Stimulated activated naive CD8-positive, alpha-beta T cell treated with anti-CD3 and anti-CD28 coated beads, Interleukin-15, Interleukin-2, amounts not matched to agents 100 ng/mL and 50 ng/mL, for 24 hours (primary cell): ENCODE data around the gene GAB2.
A peak's percentile ranks its signal among the peaks of the same experiment; 100 is the strongest.
"Not testable (repeated sequence)": the region's sequence is repeated elsewhere in the genome, so short reads cannot be mapped to it uniquely, and the experiment has no call there.

Experiments
- H3K27ac Mint-ChIP-seq: one replicate; pipeline ENCODE4 v1.8.0; 2021; ENCODE audit warnings: mild to moderate bottlenecking, mixed read lengths
- H3K27me3 Mint-ChIP-seq: one replicate; pipeline ENCODE4 v1.8.0; 2021; ENCODE audit warnings: mixed read lengths
- H3K36me3 Mint-ChIP-seq: one replicate; pipeline ENCODE4 v1.8.0; 2021; ENCODE audit warnings: low read depth, mixed read lengths
- H3K4me1 Mint-ChIP-seq: one replicate; pipeline ENCODE4 v1.8.0; 2021; ENCODE audit warnings: low read depth, mixed read lengths
- H3K4me3 Mint-ChIP-seq: one replicate; pipeline ENCODE4 v1.8.0; 2021; ENCODE audit warnings: mild to moderate bottlenecking, mixed read lengths
- H3K9me3 Mint-ChIP-seq: one replicate; pipeline ENCODE4 v1.8.0; 2021; ENCODE audit warnings: mixed read lengths

GAB2 gene

DNA sequence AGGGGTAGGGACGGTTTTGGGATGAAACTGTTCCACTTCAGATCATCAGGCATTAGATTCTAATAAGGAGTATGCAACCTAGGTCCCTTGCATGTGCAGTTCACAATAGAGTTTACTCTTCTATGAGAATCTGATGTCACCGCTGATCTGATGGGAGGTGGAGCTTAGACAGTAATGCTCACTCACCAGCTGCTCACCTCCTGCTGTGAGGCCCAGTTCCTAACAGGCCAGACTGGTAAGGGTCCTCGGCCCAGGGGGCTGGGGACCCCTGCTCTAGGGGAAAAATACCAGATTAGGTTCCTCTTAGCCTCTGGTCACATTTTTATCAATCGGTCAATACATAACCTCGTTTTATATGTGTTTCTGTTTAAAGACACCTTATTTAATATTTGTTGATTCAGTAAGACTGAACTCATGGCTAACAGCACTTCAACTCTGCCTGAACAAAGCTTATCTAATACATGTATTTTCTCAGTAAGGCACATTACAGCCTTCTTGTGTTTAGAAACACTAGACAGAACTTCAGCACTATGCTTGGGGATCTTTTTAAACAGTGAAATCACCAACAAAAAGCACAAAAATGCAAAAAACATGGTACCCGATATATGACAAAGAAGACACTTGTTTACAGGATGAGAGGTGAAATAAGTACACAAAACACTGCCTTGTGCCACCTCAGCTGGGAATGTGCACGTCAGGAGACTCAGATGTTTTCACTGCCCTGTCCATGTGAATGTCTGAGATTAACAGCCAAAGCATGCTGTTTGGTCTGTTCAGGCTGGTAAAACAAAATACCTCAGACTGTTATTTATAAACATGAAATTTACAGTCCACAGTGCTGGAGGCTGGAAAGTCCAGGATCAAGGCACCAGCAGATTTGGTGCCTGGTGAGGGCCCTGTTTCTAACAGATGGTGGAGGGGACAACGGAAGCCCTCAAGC lies 121.4 kb downstream of the GAB2 start:
- Mint-ChIP-seq H3K36me3 (no peaks in the 10 kb centered on the region), H3K4me1 (peaks cover 22% of the 10 kb centered on the region)

DNA sequence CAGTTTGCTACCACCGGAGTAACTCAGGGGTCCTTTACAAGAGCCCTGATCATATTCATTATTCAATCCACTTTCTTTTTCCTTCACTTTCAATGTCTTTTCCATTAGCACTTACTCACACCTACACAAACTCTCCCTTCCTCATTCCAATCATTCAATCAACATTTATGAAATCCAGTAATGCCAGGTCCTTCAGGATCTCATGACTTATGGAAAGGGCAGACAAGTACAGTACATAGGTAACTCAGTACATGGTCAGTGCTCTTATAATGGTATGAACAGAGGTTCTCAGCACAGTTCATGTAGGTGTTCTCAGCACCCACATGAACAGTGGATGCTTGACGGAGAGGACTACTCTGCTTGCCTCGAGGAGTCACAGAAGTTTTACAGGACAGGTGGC lies 122.3 kb downstream of the GAB2 start:
- Mint-ChIP-seq H3K4me3 (no peak overlapping the region), H3K36me3 (no peaks in the 10 kb centered on the region), H3K4me1 (peaks cover 29% of the 10 kb centered on the region), H3K27ac (no peak overlapping the region), H3K9me3 (peaks cover 5% of the 10 kb centered on the region), H3K27me3 (peaks cover 4% of the 10 kb centered on the region)

More for the DNA sequence above, 121.4 kb downstream of the GAB2 start:
- H3K27ac Mint-ChIP-seq: no peak overlapping the region
- H3K4me3 Mint-ChIP-seq: no peak overlapping the region
- H3K9me3 Mint-ChIP-seq: peaks cover 3% of the 10 kb centered on the region
- peaks cover 4% of the 10 kb centered on the region for H3K27me3 Mint-ChIP-seq

DNA sequence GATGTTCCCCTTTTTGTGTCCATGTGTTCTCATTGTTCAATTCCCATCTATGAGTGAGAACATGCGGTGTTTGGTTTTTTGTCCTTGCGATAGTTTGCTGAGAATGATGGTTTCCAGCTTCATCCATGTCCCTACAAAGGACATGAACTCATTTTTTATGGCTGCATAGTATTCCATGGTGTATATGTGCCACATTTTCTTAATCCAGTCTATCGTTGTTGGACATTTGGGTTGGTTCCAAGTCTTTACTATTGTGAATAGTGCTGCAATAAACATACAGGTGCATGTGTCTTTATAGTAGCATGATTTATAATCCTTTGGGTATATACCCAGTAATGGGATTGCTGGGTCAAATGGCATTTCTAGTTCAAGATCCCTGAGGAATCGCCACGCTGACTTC lies 123.5 kb downstream of the GAB2 start:
- H3K36me3 Mint-ChIP-seq, H3K4me3 Mint-ChIP-seq, H3K27ac Mint-ChIP-seq, H3K27me3 Mint-ChIP-seq: not testable (repeated sequence)
- Mint-ChIP-seq H3K9me3 (peaks cover 13% of the 10 kb centered on the region), H3K4me1 (peaks cover 37% of the 10 kb centered on the region)

DNA sequence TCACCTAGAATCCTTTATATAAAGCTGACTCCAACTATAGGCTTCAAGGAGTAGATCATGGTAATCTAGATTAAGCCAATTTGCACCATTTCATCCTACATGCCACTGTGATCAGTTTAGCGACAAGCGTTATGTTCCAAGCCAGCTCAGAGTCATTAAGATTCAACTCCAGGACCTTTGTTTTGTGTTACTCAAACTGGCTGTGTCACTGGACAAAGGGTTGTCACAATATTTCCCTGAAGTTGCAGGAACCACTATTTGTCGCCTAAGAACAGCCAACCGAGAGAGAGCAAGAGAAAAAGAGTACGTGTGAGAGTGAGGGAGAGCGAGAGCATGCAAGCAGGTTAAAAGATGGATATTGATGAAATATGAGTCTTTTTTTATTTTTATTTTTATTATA lies 124.1 kb downstream of the GAB2 start:
- Mint-ChIP-seq H3K4me1 (peaks cover 35% of the 10 kb centered on the region), H3K27ac (no peak overlapping the region), H3K36me3 (no peaks in the 10 kb centered on the region), H3K9me3 (peaks cover 16% of the 10 kb centered on the region), H3K4me3 (no peak overlapping the region), H3K27me3 (no peaks in the 10 kb centered on the region)

DNA sequence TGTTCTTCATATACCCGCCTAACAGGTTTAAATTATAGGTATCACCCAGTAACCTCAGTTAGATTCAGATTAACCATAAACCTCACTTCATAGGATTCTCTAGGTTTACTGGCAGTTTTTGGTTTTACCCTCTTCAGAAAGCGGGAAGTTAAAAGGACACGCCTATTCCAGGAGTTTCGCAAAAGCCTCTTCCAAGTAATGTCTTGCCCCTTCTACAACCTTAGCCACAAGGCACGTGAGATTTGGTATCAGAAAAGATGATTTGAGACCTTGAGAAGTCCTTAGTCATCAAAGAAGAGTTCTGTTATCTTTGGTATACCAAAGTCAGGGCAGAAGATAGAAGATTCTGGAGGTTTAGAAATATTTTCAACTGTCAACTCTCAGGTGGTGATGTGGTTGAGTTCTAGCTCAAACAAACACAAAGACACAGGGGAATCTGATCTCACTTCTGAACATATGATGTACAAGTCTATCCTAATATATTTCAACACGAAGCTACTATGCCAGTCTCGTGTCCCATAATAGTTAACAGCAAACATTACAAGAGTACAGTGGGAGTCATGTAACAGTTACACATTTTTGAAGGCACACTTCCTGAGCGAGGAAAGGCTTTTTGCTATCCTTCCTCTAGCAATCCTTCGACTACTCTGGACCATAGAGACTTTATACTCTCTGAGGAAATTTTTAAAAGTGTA lies 125.4 kb downstream of the GAB2 start:
- H3K4me3 Mint-ChIP-seq: no peak overlapping the region
- no peaks in the 10 kb centered on the region for H3K36me3 Mint-ChIP-seq
- H3K4me1 Mint-ChIP-seq: peaks cover 29% of the 10 kb centered on the region
- peaks cover 17% of the 10 kb centered on the region for H3K9me3 Mint-ChIP-seq
- H3K27ac Mint-ChIP-seq: peak overlapping the region; percentile 34
- no peaks in the 10 kb centered on the region for H3K27me3 Mint-ChIP-seq

DNA sequence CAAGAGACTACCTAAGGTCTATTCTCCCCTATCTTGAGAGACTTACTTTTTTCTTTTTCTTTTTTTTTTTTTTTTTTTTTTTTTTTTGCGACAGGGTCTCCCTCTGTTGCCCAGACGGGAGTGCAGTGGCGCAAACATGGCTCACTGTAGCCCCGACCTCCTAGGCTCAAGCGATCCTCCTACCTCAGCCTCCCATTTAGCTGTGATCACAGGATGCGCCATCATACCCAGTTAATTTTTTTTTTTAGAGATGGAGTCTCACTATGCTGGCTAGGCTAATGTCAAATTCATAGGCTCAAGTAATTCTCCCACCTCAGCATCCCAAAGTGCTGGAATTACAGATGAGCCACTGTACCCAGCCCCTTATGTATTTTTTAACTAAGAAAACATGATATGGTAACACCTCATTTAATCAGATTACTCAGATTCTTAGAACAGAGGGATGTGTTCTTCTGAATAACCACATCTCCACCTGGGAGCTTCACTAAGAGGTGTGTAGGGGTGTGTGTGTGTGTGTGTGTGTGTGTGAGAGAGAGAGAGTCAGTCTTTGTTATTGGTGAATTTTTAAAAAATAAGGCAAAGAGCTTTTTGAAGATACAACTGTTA lies 126.0 kb downstream of the GAB2 start:
- Mint-ChIP-seq H3K27me3 (no peaks in the 10 kb centered on the region), H3K4me3 (no peak overlapping the region), H3K4me1 (peaks cover 29% of the 10 kb centered on the region), H3K36me3 (no peaks in the 10 kb centered on the region), H3K27ac (peak overlapping the region; percentile 34), H3K9me3 (peaks cover 17% of the 10 kb centered on the region)

DNA sequence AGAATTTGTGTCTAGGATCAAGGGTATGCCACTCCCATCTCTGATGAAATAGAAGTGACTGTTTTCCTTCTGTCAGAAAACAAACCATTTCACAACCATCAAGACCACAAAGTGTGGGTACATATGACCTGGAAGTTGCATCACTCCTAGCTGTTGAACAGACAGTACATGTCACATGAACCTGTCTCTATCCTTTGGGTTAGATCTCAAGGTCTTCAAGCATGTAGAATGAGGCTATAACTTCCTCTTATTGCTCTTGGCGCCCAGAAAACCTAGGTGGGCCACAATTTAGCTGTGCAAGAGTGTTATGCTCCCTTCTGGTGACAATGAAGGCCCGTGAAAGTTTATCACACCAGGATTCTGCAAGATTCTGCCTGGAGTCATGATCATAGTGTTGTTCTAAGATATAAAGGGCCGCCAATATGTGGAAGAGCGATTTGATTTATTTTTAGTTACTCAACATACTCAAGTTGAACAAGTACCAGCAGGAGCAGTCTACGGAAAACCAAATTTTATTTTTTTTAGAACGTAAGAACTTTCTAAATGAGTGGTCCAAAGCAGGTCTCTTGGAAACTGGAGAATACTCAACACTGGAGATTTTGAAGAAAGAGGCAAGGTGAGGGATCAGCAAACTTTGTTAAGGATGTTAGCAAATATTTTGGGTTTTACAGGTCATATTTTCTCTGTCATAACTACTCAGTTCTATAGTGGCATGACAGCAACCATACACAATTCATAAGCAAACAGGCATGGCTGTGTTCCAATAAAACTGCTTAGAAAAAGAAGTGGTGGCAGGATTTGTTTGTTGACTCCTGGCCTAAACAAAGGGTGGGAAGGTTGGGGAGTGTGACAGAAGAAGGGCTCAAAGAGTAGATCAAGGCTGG lies 127.1 kb downstream of the GAB2 start:
- Mint-ChIP-seq H3K9me3 (peaks cover 17% of the 10 kb centered on the region), H3K27me3 (no peaks in the 10 kb centered on the region), H3K4me1 (peaks cover 29% of the 10 kb centered on the region), H3K36me3 (no peaks in the 10 kb centered on the region), H3K27ac (no peak overlapping the region), H3K4me3 (no peak overlapping the region)

DNA sequence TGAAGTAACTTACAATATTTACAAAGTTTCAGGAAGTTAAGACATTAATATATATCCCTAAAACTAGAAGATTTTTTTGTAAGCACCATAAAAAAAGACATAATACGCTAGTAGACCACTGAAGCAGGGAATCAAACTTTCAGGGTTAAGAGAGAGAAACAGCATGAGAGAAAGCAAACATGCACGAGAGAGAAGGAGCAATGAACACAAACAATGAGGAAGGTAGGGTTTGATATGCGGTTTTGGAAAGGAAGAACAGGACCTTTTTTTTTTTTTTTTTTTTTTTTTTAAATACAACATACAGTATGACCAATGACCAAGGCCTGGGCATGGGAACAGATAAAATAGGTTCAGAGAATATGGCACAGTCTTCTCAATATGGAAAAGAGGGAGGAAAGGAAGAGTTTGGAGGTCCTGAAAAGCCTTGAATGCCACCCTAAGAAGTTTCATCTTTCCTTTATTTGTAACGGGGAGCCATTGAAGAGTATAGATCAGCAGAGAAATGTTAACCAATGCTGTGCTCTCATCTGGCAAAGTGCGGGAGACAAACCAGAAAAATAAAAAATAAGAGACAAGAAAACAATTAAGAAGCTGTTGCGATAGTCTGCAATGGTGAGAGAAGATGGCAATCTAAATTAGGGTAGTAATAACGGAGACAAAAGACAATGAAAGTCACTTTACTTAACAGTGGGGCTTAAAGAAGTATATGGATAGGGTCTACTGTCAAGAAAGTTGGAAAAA lies 127.9 kb downstream of the GAB2 start:
- no peaks in the 10 kb centered on the region for H3K27me3 Mint-ChIP-seq
- H3K27ac Mint-ChIP-seq: no peak overlapping the region
- H3K4me3 Mint-ChIP-seq: no peak overlapping the region
- peaks cover 17% of the 10 kb centered on the region for H3K9me3 Mint-ChIP-seq
- H3K4me1 Mint-ChIP-seq: peaks cover 29% of the 10 kb centered on the region
- no peaks in the 10 kb centered on the region for H3K36me3 Mint-ChIP-seq

DNA sequence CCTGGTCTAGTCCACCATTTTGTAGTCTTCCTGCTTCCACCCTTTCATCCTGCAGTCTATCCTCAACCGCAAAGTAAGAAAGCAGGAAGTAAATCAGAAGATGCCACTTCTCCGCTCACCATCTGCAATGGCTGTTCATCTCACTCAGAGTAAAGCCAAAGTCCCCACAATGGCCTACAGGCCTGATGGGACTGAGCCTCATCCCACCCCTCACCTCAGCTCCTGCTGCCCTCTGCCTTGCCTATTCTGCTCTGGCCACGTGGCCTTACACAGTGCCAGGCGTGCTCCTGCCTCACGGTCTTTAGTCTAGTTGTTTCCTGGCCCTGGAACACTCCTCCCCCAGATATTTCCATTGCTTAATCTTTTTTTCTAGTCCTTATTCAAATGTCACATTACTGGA lies 133.4 kb downstream of the GAB2 start:
- peaks cover 5% of the 10 kb centered on the region for H3K9me3 Mint-ChIP-seq
- H3K4me3 Mint-ChIP-seq: no peak overlapping the region
- no peaks in the 10 kb centered on the region for H3K36me3 Mint-ChIP-seq
- H3K27me3 Mint-ChIP-seq: no peaks in the 10 kb centered on the region
- H3K27ac Mint-ChIP-seq: no peak overlapping the region
- H3K4me1 Mint-ChIP-seq: no peaks in the 10 kb centered on the region

DNA sequence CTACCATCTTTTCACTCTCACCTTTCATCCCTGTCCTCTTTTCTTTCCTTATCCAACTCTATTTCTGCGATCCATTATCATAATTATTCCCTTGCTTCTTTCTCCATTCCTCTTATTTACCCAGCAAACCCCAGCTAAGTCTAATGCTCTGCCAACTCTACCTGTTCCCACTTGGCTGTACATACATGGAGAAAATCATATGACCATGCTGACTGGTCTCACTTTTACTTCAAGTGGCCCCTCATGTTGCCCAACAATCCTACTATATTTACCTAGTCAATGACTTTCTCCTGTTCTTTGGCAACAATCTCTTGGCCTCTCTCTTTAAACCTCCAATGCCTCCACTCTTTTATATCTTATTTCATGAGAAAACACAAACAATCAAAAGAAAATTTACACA lies 134.8 kb downstream of the GAB2 start:
- no peaks in the 10 kb centered on the region for H3K27me3 Mint-ChIP-seq
- no peaks in the 10 kb centered on the region for H3K4me1 Mint-ChIP-seq
- no peaks in the 10 kb centered on the region for H3K9me3 Mint-ChIP-seq
- no peaks in the 10 kb centered on the region for H3K36me3 Mint-ChIP-seq
- H3K27ac Mint-ChIP-seq: no peak overlapping the region
- no peak overlapping the region for H3K4me3 Mint-ChIP-seq

DNA sequence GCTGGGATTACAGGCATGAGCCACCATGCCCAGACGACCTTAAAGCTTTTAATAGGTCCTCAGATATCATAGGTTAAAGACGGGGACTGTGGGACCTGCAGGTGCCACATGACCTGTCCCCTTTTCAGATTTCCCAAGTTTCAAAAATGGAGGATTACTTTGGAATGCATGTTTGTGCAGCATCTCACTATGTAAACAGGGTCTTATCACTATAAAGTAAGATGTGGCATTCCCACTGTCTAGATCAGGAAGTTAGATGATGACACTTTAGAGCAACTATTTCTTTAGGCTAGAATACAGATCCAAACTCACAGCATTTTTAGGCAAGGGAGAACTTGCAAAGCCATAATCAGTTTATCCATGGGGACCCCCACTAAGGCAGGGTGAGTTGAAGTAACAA lies 136.1 kb downstream of the GAB2 start:
- Mint-ChIP-seq H3K27ac (no peak overlapping the region), H3K27me3 (no peaks in the 10 kb centered on the region), H3K4me3 (no peak overlapping the region), H3K4me1 (no peaks in the 10 kb centered on the region), H3K36me3 (no peaks in the 10 kb centered on the region), H3K9me3 (no peaks in the 10 kb centered on the region)

DNA sequence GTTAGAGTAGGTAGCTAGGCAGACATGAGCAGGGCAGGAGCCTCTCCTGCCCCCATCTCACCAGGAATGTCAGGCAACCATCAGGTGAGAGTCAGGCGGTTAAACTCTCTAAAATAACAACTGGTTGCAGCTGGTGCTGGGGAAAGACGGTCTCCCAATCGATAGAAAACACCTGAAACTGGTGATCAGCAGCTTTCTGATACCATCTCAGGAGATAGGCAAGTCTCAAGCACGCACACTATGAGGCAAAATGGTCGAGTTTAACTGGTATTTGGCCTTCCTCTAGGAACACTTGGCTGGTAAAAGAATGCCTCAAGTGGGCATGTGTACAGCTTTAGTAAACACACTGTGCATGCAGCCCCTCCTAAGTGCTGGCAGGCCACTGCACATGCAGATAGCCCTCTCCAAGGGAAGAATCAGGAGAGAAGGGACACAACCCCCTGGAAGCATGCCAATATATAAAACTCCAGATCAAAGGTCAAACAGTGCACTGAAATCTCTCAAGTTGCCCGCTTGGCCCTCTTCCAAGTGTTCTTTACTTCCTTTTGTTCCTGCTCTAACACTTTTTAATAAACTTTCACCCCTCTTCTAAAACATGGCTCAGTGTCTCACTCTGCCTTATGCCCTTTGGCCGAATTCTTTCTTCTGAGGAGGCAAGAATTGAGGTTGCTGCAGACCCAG lies 140.2 kb downstream of the GAB2 start:
- H3K4me3 Mint-ChIP-seq: no peak overlapping the region
- no peaks in the 10 kb centered on the region for H3K27me3 Mint-ChIP-seq
- peaks cover 8% of the 10 kb centered on the region for H3K36me3 Mint-ChIP-seq
- peaks cover 14% of the 10 kb centered on the region for H3K9me3 Mint-ChIP-seq
- no peaks in the 10 kb centered on the region for H3K4me1 Mint-ChIP-seq
- H3K27ac Mint-ChIP-seq: no peak overlapping the region

DNA sequence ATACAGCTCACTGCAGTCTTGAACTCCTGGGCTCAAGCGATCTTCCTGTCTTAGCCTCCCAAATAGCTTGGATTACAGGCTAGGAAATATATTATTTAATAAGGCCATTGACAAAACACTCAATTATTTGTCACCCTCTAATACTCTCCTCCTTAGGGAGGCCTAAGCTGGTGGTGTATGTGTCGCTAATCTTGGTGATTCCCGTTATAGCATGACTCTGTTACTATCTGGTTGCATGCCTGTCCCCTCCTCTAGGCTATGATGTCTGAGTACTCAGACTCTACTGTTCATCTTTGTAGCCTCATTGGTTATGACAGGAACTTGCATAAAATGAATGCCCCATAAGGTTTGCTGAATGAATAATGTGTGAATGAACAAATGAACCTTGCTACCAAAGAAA lies 141.3 kb downstream of the GAB2 start:
- H3K36me3 Mint-ChIP-seq: peaks cover 13% of the 10 kb centered on the region
- no peaks in the 10 kb centered on the region for H3K27me3 Mint-ChIP-seq
- no peak overlapping the region for H3K27ac Mint-ChIP-seq

More for the DNA sequence above, 141.3 kb downstream of the GAB2 start:
- Mint-ChIP-seq H3K9me3 (peaks cover 20% of the 10 kb centered on the region), H3K4me1 (no peaks in the 10 kb centered on the region), H3K4me3 (no peak overlapping the region)
